ENCODE data around the gene HAO2.

HAO2 gene

DNA sequence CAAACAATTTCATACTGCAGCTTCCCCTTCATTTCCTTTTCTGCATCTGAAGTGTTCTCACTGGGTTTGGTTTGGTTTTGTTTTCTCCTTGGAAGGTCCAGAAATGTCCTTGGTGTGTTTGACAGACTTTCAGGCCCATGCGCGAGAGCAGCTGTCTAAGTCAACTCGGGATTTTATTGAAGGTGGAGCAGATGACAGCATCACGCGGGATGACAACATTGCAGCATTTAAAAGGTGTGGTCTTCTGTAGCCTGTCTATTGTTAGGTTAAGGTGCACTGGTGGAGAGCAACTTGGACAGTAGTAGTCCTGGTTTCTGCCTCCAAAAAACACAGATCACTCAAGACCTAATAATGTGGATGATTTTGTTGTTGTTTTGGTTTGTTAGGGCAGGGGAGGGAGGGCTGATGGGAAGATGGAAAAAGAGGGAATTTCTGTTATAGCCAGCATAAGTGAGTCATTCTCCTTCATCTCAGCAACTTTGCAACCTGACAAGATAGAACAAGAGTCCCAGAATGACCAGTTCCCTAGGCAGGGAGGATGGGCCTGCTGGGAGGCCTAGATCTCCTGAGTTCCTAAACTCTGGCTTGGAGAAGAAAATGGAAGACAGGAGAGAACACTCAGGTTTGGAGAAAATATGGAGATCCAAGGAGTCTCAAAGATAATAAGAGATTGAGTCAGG is 12.5 kb downstream of the HAO2 start:
- DNase-seq = no peak

- DNase-seq = no peak
Measured at GRCh38 chr1:119384591-119384990, 16.0 kb downstream of the HAO2 start.

DNA sequence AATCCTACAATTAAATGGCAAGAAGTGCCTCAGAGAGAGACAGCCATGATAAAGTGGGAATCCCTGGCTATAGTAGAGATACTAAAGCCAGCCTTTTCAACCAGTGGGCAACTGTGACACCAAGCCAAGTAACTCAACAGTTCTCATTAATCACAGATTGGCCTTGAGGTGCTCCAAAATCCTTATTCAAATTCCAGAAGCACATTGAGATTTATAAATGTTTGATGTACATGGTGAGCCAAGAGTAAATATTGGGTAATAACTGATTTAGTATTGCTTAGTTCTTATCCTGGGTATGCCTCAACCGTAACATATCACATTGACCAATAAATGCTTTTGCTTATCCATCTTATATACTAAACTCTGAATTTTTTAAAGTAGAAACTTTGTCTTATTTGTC is 17.1 kb downstream of the HAO2 start:
- no peak for DNase-seq

DNA sequence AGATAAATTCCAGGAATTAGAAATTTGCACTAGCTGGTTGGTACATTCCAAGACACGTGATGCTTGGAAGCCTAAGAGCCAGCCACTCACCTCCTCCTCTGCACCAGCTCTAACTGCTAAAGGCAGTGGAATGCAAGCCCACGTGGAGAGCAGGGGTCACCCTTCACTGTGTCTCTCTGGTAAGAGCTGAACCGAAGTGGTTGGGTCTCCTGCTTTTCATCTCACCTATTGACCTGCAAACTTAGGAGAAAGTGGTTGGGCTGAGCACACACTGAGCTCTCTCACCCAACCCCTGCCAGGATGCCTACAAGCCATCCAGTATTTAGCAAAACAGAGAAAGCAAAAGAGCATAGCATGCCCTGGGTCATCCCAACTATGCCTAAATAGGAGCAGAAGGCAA is 19.3 kb downstream of the HAO2 start:
- DNase-seq = no peak

GRCh38 chr1:119388450-119388849 is 19.9 kb downstream of the HAO2 start:
- no peak for DNase-seq

- no peak for DNase-seq
Measured at GRCh38 chr1:119390526-119390925, 21.9 kb downstream of the HAO2 start.

- no peak for DNase-seq
Measured at GRCh38 chr1:119391749-119392148, 23.2 kb downstream of the HAO2 start.

DNA sequence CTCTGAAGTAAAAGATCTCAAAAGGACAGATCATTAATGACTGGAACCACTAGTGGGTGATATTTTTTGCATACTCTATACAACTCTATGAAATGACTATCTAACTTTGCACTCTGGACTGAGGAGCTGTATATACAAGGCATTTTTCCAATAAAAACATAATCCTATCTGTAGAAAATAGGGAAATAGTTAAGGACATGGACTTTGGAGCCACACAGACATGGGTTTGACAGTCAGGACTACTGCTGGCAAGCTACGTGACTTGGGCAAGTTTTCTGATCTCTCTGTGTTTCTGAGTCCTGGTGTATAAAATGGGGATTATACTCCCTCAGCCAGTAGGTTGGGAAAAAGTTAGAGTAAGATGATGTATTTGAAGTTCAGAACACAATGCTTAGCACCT is 25.5 kb downstream of the HAO2 start:
- DNase-seq = no peak

GRCh38 chr1:119396982-119397381 is 28.4 kb downstream of the HAO2 start:
- DNase-seq = no peak

- DNase-seq = no peak
Measured at GRCh38 chr1:119397986-119398385, 29.4 kb downstream of the HAO2 start.

DNA sequence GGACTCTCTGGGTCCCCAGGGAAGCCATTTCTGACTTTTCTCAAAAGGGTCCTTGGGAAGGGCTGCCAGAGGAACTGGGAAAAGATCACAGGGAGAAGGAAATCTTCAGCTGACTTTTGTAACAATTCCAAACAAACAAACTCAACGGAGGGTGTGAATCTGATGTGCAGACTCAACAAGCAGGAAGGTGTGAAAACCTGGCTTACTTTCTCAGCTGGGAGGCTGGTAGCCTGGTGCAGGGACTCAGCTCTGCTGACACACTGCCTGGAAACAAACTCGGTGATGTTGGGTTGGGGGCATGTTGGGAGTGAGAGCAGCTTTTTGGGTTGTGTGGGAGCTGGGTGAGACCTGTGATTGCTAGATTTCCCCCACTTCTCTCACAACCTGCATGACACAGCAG is 36.2 kb downstream of the HAO2 start:
- no peak for DNase-seq

DNA sequence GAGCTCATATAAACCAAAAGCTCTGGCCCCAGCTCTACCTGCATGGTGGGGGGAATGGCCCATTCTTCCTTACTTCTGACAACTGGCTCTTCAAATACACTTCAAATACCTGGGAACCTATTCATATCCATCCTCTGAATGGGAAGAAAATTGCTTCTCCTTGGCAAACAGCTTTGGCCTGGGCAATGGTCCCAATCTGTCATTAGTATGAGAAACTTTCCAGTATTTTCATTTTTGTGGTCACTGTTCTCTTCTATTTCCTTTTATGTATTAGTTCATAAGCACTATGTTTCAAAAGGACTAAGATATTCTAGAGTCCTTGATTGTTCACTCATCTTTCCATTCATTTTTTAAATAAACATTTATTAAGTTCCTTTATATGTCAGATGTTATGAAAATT is 41.1 kb downstream of the HAO2 start:
- DNase-seq = no peak

DNA sequence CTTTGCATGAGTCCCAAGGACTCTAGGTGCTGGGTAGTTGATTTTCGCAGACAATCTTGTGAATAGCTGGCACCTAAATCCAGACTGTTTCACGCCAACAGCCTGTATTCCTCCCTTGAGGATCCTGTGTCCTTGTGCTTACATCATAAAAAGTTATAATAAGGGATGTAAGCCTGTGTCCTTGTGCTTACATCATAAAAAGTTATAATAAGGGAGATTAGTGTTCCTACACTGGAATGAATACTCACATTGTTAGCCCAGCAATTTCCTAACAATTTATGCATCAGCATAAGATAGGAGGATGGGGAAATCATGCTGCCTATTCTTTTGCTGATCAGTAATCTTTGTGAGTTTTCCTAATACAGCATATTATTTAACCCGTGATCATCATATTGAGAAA is 42.4 kb downstream of the HAO2 start:
- no peak for DNase-seq

DNA sequence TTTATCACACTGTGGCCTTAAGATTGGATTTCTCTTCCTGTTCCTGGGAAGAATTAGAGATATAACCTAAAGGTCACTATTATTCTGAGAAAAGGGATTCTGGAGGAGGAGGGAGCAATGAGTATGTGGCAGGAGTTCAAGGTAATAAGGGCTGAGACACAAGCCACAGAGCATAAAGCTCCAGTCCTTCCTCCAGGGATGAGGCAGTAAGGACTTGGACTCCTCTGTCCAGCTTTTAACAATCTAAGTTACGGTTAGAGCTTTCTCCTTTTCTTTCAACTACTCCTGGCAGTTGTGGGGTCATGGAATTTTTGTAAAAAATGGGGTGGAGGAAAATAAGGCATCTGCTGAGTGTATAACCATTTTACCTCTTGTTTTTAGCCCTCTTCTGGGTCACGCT is 46.4 kb downstream of the HAO2 start, which contains the start of gene HSD3B2:
HSD3B2 (plus strand) TSS at position 201 of the 400 bp plus-strand sequence. CDS start 270 bp downstream, outside the sequence.
- no peak for DNase-seq

- DNase-seq = no peak
Measured at GRCh38 chr1:119416006-119416640, 47.5 kb downstream of the HAO2 start.

GRCh38 chr1:119419109-119419508 is 50.5 kb downstream of the HAO2 start:
- DNase-seq = no peak

GRCh38 chr1:119420638-119421037 is 52.1 kb downstream of the HAO2 start:
- DNase-seq = no peak

DNA sequence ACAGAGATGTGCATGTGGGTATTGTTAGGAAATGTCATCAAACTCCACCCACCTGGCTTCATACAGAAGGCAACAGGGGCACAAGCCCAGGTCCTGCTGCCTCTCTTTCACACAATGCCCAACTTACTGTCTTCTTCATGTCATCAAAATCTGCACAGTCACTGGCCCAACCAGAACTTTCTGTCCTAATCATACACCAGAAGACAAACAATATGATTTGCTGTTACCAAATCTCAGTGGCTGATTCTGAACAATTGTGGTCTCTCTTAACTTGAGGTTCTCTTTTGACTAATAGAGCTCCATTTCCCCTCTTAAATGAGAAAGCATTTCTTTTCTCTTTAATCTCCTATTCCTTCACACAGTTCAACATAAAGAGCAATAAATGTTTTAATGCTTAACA is 54.0 kb downstream of the HAO2 start:
- DNase-seq = no peak

- DNase-seq = no peak
Measured at GRCh38 chr1:119428991-119429390, 60.4 kb downstream of the HAO2 start.

GRCh38 chr1:119429687-119430086 is 61.1 kb downstream of the HAO2 start:
- DNase-seq = no peak

DNA sequence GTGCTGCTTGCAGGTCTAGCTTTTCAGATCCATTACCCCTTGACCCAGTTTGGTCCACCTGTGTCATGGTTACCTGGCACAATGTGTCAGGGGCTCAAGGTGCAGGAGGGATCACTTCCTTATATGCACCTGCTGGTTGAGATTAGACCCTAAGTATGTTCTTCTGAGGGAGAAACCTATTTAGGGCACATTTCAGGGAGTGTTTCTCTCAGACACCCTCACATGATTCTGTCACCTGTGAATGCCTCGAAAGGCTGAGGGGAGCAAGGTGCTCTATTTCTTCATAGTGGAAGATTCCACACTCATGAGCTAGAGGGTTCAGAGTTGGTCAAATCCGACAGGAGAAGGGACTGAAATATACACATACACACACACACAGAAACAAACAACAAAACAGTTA is 61.9 kb downstream of the HAO2 start:
- no peak for DNase-seq

GRCh38 chr1:119431836-119432235 is 63.3 kb downstream of the HAO2 start:
- no peak for DNase-seq

DNA sequence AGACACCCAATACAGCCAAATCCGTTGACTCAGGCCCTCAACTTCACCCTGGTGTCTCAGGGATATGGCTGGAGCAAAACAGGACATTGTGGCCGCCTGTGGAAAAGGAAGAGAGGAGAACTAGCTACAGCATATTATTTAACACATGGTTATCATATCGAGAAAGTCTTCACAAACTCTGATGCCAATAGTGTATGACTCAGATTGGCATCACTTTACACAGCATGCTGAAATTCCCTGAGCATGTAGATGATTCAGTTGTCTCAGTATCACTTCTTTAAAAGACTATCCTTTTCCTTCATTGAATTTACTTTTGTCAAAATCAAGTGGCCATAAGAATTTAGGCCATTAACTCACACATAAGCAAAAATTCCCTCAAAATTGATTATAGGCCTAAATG is 66.5 kb downstream of the HAO2 start:
- DNase-seq = no peak

DNA sequence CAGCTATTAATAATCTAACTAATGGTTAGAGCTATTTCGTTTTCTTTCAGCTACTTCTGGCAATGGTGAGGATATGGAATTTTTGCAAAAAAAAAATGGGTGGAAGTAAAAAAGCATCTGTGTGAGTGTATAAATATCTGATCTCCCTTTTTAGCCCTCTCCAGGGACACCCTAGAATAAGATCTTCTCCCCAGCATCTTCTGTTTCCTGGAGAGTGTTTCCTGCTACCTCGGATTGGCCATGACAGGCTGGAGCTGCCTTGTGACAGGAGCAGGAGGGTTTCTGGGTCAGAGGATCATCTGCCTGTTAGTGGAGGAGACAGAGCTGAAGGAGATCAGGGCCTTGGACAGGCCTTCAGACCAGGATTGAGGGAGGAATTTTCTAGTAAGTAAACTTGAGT is 70.2 kb downstream of the HAO2 start:
- DNase-seq = no peak

GRCh38 chr1:119440721-119441307 is 72.2 kb downstream of the HAO2 start:
- no peak for DNase-seq

All from inflammatory macrophage treated with lipopolysaccharide for 4 hours (primary cell).